CD4-positive, alpha-beta T cell (primary cell): ENCODE results near the gene CHADL. TPM values are rescaled to one million over a fixed set of nuclear protein-coding genes. Genes with fewer than 3 reads are reported as not detected.

Source experiments
- ATAC-seq: fragments of 200-7000 bp; cut with Tn5 transposase; one replicate; pipeline ENCODE4 v1.10.0; 2022; ENCODE audit warnings: mild to moderate bottlenecking; ENCODE audit not compliant: poor library complexity
- CTCF ChIA-PET: fragments of 350-600 bp; sonication (Branson Sonifier 250); formaldehyde crosslinking; loops from one replicate; lab custom pipeline; 2021; ENCODE audit warnings: antibody characterized with exemption, inconsistent platforms; lab: Charles Lee
- POLR2A ChIA-PET: fragments of 350-600 bp; sonication (Branson Sonifier 250); formaldehyde crosslinking; loops from one replicate; lab custom pipeline; 2021; ENCODE audit warnings: antibody characterized with exemption, inconsistent platforms; lab: Charles Lee
- DNase-seq, 14 experiments: peaks; one replicate each; pipeline ENCODE4 v3.0.0-alpha.2; 2013 to 2020; ENCODE audit warnings: mixed read lengths in 2 of 14
- H3K27ac ChIP-seq, 2 donors: one replicate each; pipeline versions ENCODE4 v1.5.1 to v1.7.0; 2013; ENCODE audit warnings: low read length in 2 of 2, low read depth in 1 of 2, mild to moderate bottlenecking in 1 of 2
- H3K27me3 ChIP-seq, 2 experiments: 1 replicate in 1 of 2; 2 replicates in 1 of 2; pipeline versions ENCODE4 v1.6.1 to v1.7.0; 2013; ENCODE audit warnings: low read length in 2 of 2, control low read depth in 1 of 2, mild to moderate bottlenecking in 1 of 2, moderate library complexity in 1 of 2; ENCODE audit not compliant: insufficient read depth in 2 of 2, control insufficient read depth in 1 of 2
- H3K36me3 ChIP-seq: one replicate; pipeline ENCODE4 v1.6.1; 2013; ENCODE audit warnings: low read length, control low read depth; ENCODE audit not compliant: insufficient read depth
- H3K4me1 ChIP-seq: one replicate; pipeline ENCODE4 v1.6.1; 2013; ENCODE audit warnings: low read length, control low read depth; ENCODE audit not compliant: insufficient read depth
- H3K4me3 ChIP-seq: one replicate; pipeline ENCODE4 v1.5.1; 2013; ENCODE audit warnings: mild to moderate bottlenecking, low read length, moderate library complexity
- H3K9me3 ChIP-seq, 2 experiments: 1 replicate in 1 of 2; 2 replicates in 1 of 2; pipeline versions ENCODE4 v1.6.1 to v1.7.0; 2013; ENCODE audit warnings: low read length in 2 of 2, mild to moderate bottlenecking in 2 of 2, control low read depth in 1 of 2, moderate library complexity in 1 of 2; ENCODE audit not compliant: control insufficient read depth in 1 of 2, insufficient read depth in 1 of 2
- H3K27ac Mint-ChIP-seq: one replicate; pipeline ENCODE4 v1.8.0; 2020; ENCODE audit warnings: mixed read lengths
- H3K27me3 Mint-ChIP-seq: one replicate; pipeline ENCODE4 v1.8.0; 2021; ENCODE audit warnings: mixed read lengths
- H3K36me3 Mint-ChIP-seq: one replicate; pipeline ENCODE4 v1.8.0; 2021; ENCODE audit warnings: low read depth, mixed read lengths
- H3K4me1 Mint-ChIP-seq: one replicate; pipeline ENCODE4 v1.8.0; 2021; ENCODE audit warnings: low read depth, mixed read lengths
- H3K4me3 Mint-ChIP-seq: one replicate; pipeline ENCODE4 v1.8.0; 2020; ENCODE audit warnings: mild to moderate bottlenecking, mixed read lengths
- H3K9me3 Mint-ChIP-seq: one replicate; pipeline ENCODE4 v1.8.0; 2020; ENCODE audit warnings: mixed read lengths
- intact Hi-C, 2 experiments: fragments of 100-400 bp; cut with DNase I in 1 of 2; cut with micrococcal nuclease in 1 of 2; formaldehyde crosslinking; loops; one replicate each; pipeline versions ENCODE4 v1.15.1 to v1.9.0; 2023 to 2025; cut with DNase I, micrococcal nuclease
- total RNA-seq, 174 experiments: library from RNA in 2 of 174; stranded (reverse) in 2 of 174; gene quantifications; one replicate each; pipeline ENCODE4 v1.2.3 and lab custom pipeline; 2021 to 2026
- TF ChIP-seq, protein P1 (sequence below): fragments of 200-600 bp; IDR thresholded peaks from one replicate; pipeline ENCODE4 v1.8.0; 2022; ENCODE audit warnings: antibody characterized with exemption, mild to moderate bottlenecking

Gene CHADL
- total RNA-seq, 2 experiments from 2014 or later, result 1.7 to 1.8 TPM

DNA sequence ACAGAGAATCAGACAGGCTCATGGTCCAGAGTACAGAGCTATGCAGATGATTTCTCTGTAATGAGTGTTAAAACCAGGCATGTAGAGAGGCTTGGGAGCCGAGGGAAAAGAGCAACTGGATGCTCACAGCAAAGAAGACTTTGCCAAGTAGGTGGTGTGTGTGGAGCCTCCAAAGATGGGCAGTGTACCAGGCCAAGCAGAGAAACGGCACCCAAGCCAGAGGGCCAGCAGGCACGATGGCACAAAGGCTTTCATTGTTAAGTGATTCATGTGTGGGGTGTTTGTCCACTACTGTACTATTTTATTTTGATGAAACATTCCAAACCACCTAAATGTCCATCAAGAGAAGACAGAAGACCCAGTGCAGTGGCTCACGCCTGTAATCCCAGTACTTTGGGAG lies 34.1 kb upstream of the CHADL start:
- peak overlapping the region; percentile 20 for H3K27ac Mint-ChIP-seq
- no peak for DNase-seq
- ATAC-seq, result no peak
- H3K9me3 ChIP-seq, result no peaks in the 10 kb centered on the region
- H3K27me3 ChIP-seq, result no peaks in the 10 kb centered on the region
- H3K4me1 ChIP-seq, result no peaks in the 10 kb centered on the region
- peaks cover 83% of the 10 kb centered on the region for H3K36me3 ChIP-seq
- TF ChIP-seq, protein P1, sequence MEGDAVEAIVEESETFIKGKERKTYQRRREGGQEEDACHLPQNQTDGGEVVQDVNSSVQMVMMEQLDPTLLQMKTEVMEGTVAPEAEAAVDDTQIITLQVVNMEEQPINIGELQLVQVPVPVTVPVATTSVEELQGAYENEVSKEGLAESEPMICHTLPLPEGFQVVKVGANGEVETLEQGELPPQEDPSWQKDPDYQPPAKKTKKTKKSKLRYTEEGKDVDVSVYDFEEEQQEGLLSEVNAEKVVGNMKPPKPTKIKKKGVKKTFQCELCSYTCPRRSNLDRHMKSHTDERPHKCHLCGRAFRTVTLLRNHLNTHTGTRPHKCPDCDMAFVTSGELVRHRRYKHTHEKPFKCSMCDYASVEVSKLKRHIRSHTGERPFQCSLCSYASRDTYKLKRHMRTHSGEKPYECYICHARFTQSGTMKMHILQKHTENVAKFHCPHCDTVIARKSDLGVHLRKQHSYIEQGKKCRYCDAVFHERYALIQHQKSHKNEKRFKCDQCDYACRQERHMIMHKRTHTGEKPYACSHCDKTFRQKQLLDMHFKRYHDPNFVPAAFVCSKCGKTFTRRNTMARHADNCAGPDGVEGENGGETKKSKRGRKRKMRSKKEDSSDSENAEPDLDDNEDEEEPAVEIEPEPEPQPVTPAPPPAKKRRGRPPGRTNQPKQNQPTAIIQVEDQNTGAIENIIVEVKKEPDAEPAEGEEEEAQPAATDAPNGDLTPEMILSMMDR, result no peak
- no peak overlapping the region for H3K27ac ChIP-seq
- no peaks in the 10 kb centered on the region for H3K9me3 Mint-ChIP-seq
- H3K4me3 Mint-ChIP-seq, result peak overlapping the region; percentile 48
- no peaks in the 10 kb centered on the region for H3K27me3 Mint-ChIP-seq
- POLR2A ChIA-PET, result interaction anchor here (1.1 to 1.3 kb wide), 2 partner anchors 12 kb away, joined by 3 to 4 read pairs; no protein-coding TSS in a partner anchor
- no peaks in the 10 kb centered on the region for H3K4me1 Mint-ChIP-seq
- no peak overlapping the region for H3K4me3 ChIP-seq
- H3K36me3 Mint-ChIP-seq, result peaks cover 80% of the 10 kb centered on the region
- intact Hi-C loops, result loop anchor here in 1 of 2 experiments (5.0 kb wide), 1 partner anchor 77 kb away; no protein-coding TSS in a partner anchor
- CTCF ChIA-PET, result interaction anchor here (2.0 kb wide), 1 partner anchor 26 kb away, joined by 6 read pairs; the partner anchor contains the start of gene ZC3H7B

GRCh38 chr22:41273128-41273527 lies 32.4 kb upstream of the CHADL start:
- peaks cover 77% of the 10 kb centered on the region for H3K36me3 Mint-ChIP-seq
- CTCF ChIA-PET, result interaction anchor here (2.0 to 2.6 kb wide), 2 partner anchors 28 to 35 kb away, joined by 6 to 7 read pairs; partner anchors contain the start of gene ZC3H7B

DNA sequence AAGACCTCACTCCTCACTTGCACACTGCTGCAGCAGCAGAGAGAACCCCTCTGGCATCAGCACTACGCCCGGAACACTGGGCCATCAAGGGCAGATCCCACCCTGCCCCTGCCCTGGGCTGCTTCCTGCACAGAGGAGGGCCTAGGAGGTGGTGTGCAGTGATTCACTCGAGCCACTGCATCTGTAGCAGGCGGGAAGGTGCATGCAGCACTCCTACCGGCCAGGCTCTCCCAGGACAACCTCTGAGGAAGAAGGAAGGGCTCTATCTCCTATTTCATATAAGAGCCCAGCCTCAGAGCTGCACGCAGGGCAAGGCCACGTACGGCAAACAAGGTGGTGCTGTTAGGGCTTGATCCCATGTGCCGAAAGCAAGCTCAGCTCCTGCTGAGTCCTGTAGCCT lies 31.1 kb upstream of the CHADL start:
- CTCF ChIA-PET, result interaction anchor here (1.3 kb wide), 1 partner anchor 34 kb away, joined by 3 read pairs; no protein-coding TSS in a partner anchor

More at GRCh38 chr22:41273128-41273527, 32.4 kb upstream of the CHADL start:
- no peak overlapping the region for H3K4me3 ChIP-seq
- Mint-ChIP-seq H3K4me1 (no peaks in the 10 kb centered on the region), H3K9me3 (no peaks in the 10 kb centered on the region), H3K27me3 (no peaks in the 10 kb centered on the region), H3K4me3 (no peak overlapping the region), H3K27ac (no peak overlapping the region)
- no peak overlapping the region for H3K27ac ChIP-seq
- POLR2A ChIA-PET, result no interaction called here
- no peaks in the 10 kb centered on the region for H3K27me3 ChIP-seq
- peaks cover 84% of the 10 kb centered on the region for H3K36me3 ChIP-seq
- H3K4me1 ChIP-seq, result no peaks in the 10 kb centered on the region
- no peaks in the 10 kb centered on the region for H3K9me3 ChIP-seq
- intact Hi-C loops, result loop anchor here in 1 of 2 experiments (5.0 kb wide), 1 partner anchor 79 kb away; no protein-coding TSS in a partner anchor
- TF ChIP-seq, protein P1, result no peak
- DNase-seq (no peak), ATAC-seq (no peak)

More for the DNA sequence above, 31.1 kb upstream of the CHADL start:
- no peak overlapping the region for H3K27ac Mint-ChIP-seq
- Histone ChIP-seq H3K36me3 (peaks cover 87% of the 10 kb centered on the region), H3K4me3 (no peak overlapping the region), H3K9me3 (no peaks in the 10 kb centered on the region), H3K27ac (no peak overlapping the region), H3K4me1 (no peaks in the 10 kb centered on the region), H3K27me3 (no peaks in the 10 kb centered on the region)
- TF ChIP-seq, protein P1, result no peak
- POLR2A ChIA-PET, result no interaction called here
- H3K27me3 Mint-ChIP-seq, result no peaks in the 10 kb centered on the region
- intact Hi-C loops, result loop anchor here in 1 of 2 experiments (5.0 kb wide), 1 partner anchor 81 kb away; no protein-coding TSS in a partner anchor
- no peaks in the 10 kb centered on the region for H3K9me3 Mint-ChIP-seq
- no peaks in the 10 kb centered on the region for H3K4me1 Mint-ChIP-seq
- ATAC-seq (peak; percentile 31), DNase-seq (peak in 1 of 14 experiments; percentile 12)
- H3K36me3 Mint-ChIP-seq, result peaks cover 77% of the 10 kb centered on the region
- H3K4me3 Mint-ChIP-seq, result no peak overlapping the region
